Smooth muscle cell (in vitro differentiated cells): ENCODE data around the gene MYADM. TPM values are rescaled to one million over a fixed set of nuclear protein-coding genes. Genes with fewer than 3 reads are reported as not detected.

Experiments used
- DNase-seq: peaks from one replicate; lab custom pipeline; 2025; ENCODE audit not compliant: unreplicated experiment; lab: John Stamatoyannopoulos, UW
- H2AFZ ChIP-seq: fragments of 200-600 bp; sonication (generic); 2 replicates; pipeline ENCODE4 v1.6.0; 2016; ENCODE audit warnings: antibody characterized with exemption, low read depth, mild to moderate bottlenecking
- H3F3A ChIP-seq: fragments of 200-600 bp; sonication (generic); 2 replicates; pipeline ENCODE4 v1.6.0; 2017; ENCODE audit warnings: antibody characterized with exemption, low read depth
- H3K27ac ChIP-seq: fragments of 200-600 bp; sonication (generic); 2 replicates; pipeline ENCODE4 v1.5.1; 2016; ENCODE audit warnings: low read depth, mild to moderate bottlenecking
- H3K27me3 ChIP-seq: fragments of 200-600 bp; sonication (generic); 2 replicates; pipeline ENCODE4 v1.6.1; 2016; ENCODE audit warnings: low read depth, mild to moderate bottlenecking
- H3K36me3 ChIP-seq: fragments of 200-600 bp; sonication (generic); 2 replicates; pipeline ENCODE4 v1.5.1; 2016; ENCODE audit warnings: low read depth
- H3K4me1 ChIP-seq: fragments of 200-600 bp; sonication (generic); 2 replicates; pipeline ENCODE4 v1.5.1; 2016; ENCODE audit warnings: low read depth
- H3K4me2 ChIP-seq: fragments of 200-600 bp; sonication (generic); 2 replicates; pipeline ENCODE4 v1.6.0; 2016; ENCODE audit warnings: mild to moderate bottlenecking
- H3K4me3 ChIP-seq: fragments of 200-600 bp; sonication (generic); 2 replicates; pipeline ENCODE4 v1.5.1; 2016; ENCODE audit warnings: mild to moderate bottlenecking
- H3K79me2 ChIP-seq: fragments of 200-600 bp; sonication (generic); 2 replicates; pipeline ENCODE4 v1.6.0; 2016; ENCODE audit warnings: low read depth, mild to moderate bottlenecking
- H3K9ac ChIP-seq: fragments of 200-600 bp; sonication (generic); 2 replicates; pipeline ENCODE4 v1.6.0; 2016; ENCODE audit warnings: low read depth
- H3K9me3 ChIP-seq: fragments of 200-600 bp; sonication (generic); replicated peaks from 2 replicates; pipeline ENCODE4 v1.5.1; 2016; ENCODE audit warnings: low read depth
- H4K20me1 ChIP-seq: fragments of 200-600 bp; sonication (generic); 2 replicates; pipeline ENCODE4 v1.6.0; 2016; ENCODE audit warnings: low read depth
- CTCF ChIP-seq: fragments of 200-600 bp; sonication (generic); IDR thresholded peaks from 2 replicates; pipeline ENCODE4 v1.5.1; 2017; ENCODE audit warnings: borderline replicate concordance, mild to moderate bottlenecking, antibody characterized with exemption; ENCODE audit not compliant: insufficient read depth, poor library complexity, severe bottlenecking
- WGBS: methylation state at CpG from one replicate; pipeline ENCODE4 v1.1.7; 2016; ENCODE audit warnings: low lambda C conversion rate; 5-methylcytosine and 5-hydroxymethylcytosine counted together
- polyA plus RNA-seq: library from polyadenylated mRNA; unstranded; fragments of >200 nt; fragmentation: Nextera tagmentation; extraction: Ambion mirVana; gene quantifications from 2 replicates; pipeline ENCODE4 v1.2.1, GENCODE V29; 2016
- total RNA-seq: library from RNA; depleted of rRNA; stranded (reverse); fragments of >200 nt; gene quantifications from 2 replicates; pipeline ENCODE4 v1.2.3, GENCODE V29; 2014

Gene MYADM
- total and polyA plus RNA-seq, 2 experiments from 2014 or later: 97.6 to 193 TPM

GRCh38 chr19:53875602-53876325 is 8.1 kb downstream of the MYADM start:
- H2AFZ ChIP-seq: no peak overlapping the region
- H4K20me1 ChIP-seq: peaks cover 65% of the 10 kb centered on the region
- no peak overlapping the region for H3K9ac ChIP-seq
- no peaks in the 10 kb centered on the region for H3K4me1 ChIP-seq
- WGBS: 96% methylated on average over 17 of the region's 17 CpGs
- H3K4me2 ChIP-seq: no peak overlapping the region
- DNase-seq: no peak
- H3K27ac ChIP-seq: no peak overlapping the region
- no peaks in the 10 kb centered on the region for H3K9me3 ChIP-seq
- peaks cover 31% of the 10 kb centered on the region for H3F3A ChIP-seq
- no peaks in the 10 kb centered on the region for H3K36me3 ChIP-seq
- no peak for TF ChIP-seq CTCF
- H3K79me2 ChIP-seq: peaks cover 22% of the 10 kb centered on the region
- H3K4me3 ChIP-seq: no peak overlapping the region
- peaks cover 8% of the 10 kb centered on the region for H3K27me3 ChIP-seq

- H3K4me3 ChIP-seq: no peak overlapping the region
- no peak for DNase-seq
- peaks cover 55% of the 10 kb centered on the region for H4K20me1 ChIP-seq
- WGBS: 91% methylated on average over 5 of the region's 6 CpGs
- no peak for TF ChIP-seq CTCF
- H3F3A ChIP-seq: peaks cover 29% of the 10 kb centered on the region
- no peaks in the 10 kb centered on the region for H3K9me3 ChIP-seq
- no peaks in the 10 kb centered on the region for H3K36me3 ChIP-seq
- H3K4me1 ChIP-seq: peaks cover 6% of the 10 kb centered on the region
- no peak overlapping the region for H3K27ac ChIP-seq
- H3K9ac ChIP-seq: no peak overlapping the region
- no peak overlapping the region for H3K4me2 ChIP-seq
- H3K79me2 ChIP-seq: peaks cover 15% of the 10 kb centered on the region
- no peak overlapping the region for H2AFZ ChIP-seq
- H3K27me3 ChIP-seq: peaks cover 18% of the 10 kb centered on the region
These were observed 9.1 kb downstream of the MYADM start for GRCh38 chr19:53876651-53877224.

- peaks cover 24% of the 10 kb centered on the region for H3K27me3 ChIP-seq
These were observed 9.7 kb downstream of the MYADM start for GRCh38 chr19:53877361-53877766.

More at GRCh38 chr19:53877361-53877766, 9.7 kb downstream of the MYADM start:
- DNase-seq: no peak
- Histone ChIP-seq H3K36me3 (no peaks in the 10 kb centered on the region), H3K4me3 (no peak overlapping the region), H3F3A (peaks cover 29% of the 10 kb centered on the region), H3K79me2 (peaks cover 9% of the 10 kb centered on the region), H4K20me1 (peaks cover 49% of the 10 kb centered on the region), H3K9me3 (no peaks in the 10 kb centered on the region), H3K4me1 (peaks cover 6% of the 10 kb centered on the region), H3K9ac (no peak overlapping the region), H2AFZ (no peak overlapping the region), H3K4me2 (no peak overlapping the region), H3K27ac (no peak overlapping the region)
- 75% methylated on average over 10 of the region's 10 CpGs for WGBS
- TF ChIP-seq CTCF: no peak
